Large intestine (tissue), 3 donors: Measurements from ENCODE around the gene RGS1. TPM values are rescaled to one million over a fixed set of nuclear protein-coding genes. Genes with fewer than 3 reads are reported as not detected.
A peak's percentile ranks its signal among the peaks of the same experiment; 100 is the strongest.

Source experiments
- DNase-seq, 2 donors: peaks; one replicate each; pipeline versions ENCODE4 v3.0.0 to v3.0.0-alpha.2; 2013
- H3K27ac ChIP-seq: one replicate; pipeline ENCODE4 v1.5.1; 2013; ENCODE audit warnings: low read length
- H3K27me3 ChIP-seq: 2 replicates; pipeline ENCODE4 v1.6.1; 2013; ENCODE audit warnings: low read length; ENCODE audit not compliant: control insufficient read depth, insufficient read depth
- H3K36me3 ChIP-seq: 2 replicates; pipeline ENCODE4 v1.6.1; 2013; ENCODE audit warnings: low read length; ENCODE audit not compliant: control insufficient read depth, insufficient read depth
- H3K4me1 ChIP-seq: one replicate; pipeline ENCODE4 v1.6.1; 2013; ENCODE audit warnings: low read length; ENCODE audit not compliant: control insufficient read depth, insufficient read depth
- H3K4me3 ChIP-seq: one replicate; pipeline ENCODE4 v1.5.1; 2013; ENCODE audit warnings: low read length
- H3K9me3 ChIP-seq: one replicate; pipeline ENCODE4 v1.6.1; 2013; ENCODE audit warnings: mild to moderate bottlenecking, low read depth, low read length, moderate library complexity; ENCODE audit not compliant: control insufficient read depth
- WGBS: methylation state at CpG from one replicate; pipeline ENCODE4 v1.1.5; 2013; ENCODE audit warnings: low lambda C conversion rate; ENCODE audit not compliant: insufficient coverage; 5-methylcytosine and 5-hydroxymethylcytosine counted together
- polyA plus RNA-seq: library from polyadenylated mRNA; unstranded; fragments of 120-200 nt; gene quantifications from one replicate; pipeline ENCODE4 v1.2.1, GENCODE V29; 2013

RGS1 gene
- polyA plus RNA-seq, 1 donor: 75.0 TPM

DNA sequence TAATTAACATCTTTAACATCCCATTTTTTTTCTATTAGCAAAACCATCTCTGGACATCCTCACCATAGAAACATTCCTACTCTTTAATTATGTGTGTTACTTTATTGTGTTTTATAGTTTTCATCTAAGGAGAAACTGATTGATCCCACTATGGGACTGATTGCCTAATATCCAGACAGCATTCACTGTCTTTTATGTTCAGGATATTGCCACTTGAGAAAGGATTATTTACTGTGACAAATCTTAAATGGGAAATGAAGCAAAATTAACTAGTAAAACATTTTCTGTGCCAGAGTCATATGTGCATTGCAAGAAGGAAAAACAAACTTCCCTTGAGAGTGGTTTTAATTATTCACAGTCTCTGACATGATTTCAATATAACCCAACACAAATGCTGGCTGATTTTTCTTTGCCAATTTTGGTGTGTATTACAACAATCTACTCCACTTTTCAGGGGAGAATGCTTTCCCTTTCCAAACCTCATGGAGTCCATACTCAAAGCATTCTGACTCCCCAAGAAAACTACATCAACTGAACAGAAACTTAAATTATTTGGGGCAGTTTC lies 44.6 kb downstream of the RGS1 start:
- Histone ChIP-seq H3K36me3 (no peaks in the 10 kb centered on the region), H3K9me3 (no peaks in the 10 kb centered on the region), H3K4me1 (no peaks in the 10 kb centered on the region), H3K27ac (no peak overlapping the region), H3K4me3 (no peak overlapping the region), H3K27me3 (no peaks in the 10 kb centered on the region)
- no peak for DNase-seq

DNA sequence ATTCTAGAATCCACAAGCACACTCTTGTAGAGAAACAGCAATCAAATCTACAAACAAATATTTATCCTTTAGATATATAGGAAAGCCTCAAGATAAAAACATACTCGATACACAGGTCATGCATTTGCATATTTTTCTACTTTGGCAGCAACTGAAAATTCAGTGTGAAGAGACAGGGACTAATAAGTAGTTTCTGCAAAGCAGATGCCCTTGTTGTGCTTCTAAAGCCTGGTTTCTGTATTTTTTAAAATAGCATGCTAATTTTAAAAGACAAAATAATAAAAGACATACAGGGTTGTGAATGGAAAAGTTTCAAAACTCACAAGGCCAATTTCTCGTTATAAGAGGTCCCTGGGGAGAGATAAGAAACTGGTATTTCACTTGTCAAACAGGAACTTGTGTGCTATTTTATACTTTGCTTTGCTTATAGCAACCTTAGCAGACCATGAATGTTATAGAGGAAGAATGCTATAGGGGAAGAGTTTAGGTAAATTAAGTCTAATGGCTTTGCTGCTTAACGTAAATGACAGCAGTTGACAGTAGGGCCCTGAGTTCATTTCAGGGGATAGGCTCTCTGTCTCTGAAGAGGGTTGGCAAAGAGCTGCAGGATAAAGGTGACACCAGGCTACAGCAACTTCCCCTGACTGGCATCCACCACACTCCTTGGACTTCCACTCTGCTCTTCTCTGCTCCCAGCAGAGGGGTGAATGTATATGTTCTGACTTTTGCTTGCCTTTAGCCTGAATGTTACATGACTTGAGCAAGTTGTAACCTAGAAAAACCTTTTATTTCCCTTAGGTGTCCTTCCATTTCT lies 51.0 kb downstream of the RGS1 start:
- no peaks in the 10 kb centered on the region for H3K9me3 ChIP-seq
- H3K4me3 ChIP-seq: no peak overlapping the region
- H3K27me3 ChIP-seq: no peaks in the 10 kb centered on the region
- H3K36me3 ChIP-seq: no peaks in the 10 kb centered on the region
- WGBS: 17% methylated on average over 2 of the region's 3 CpGs
- DNase-seq: peak in 1 of 2 donors; percentile 20
- H3K4me1 ChIP-seq: peaks cover 7% of the 10 kb centered on the region
- no peak overlapping the region for H3K27ac ChIP-seq

- WGBS: no CpG with 5 or more reads among the region's 5 CpGs
- H3K4me1 ChIP-seq: peaks cover 13% of the 10 kb centered on the region
- no peaks in the 10 kb centered on the region for H3K36me3 ChIP-seq
- no peak for DNase-seq
- H3K27me3 ChIP-seq: no peaks in the 10 kb centered on the region
- no peak overlapping the region for H3K27ac ChIP-seq
- no peaks in the 10 kb centered on the region for H3K9me3 ChIP-seq
- H3K4me3 ChIP-seq: no peak overlapping the region
These were observed 52.3 kb downstream of the RGS1 start for GRCh38 chr1:192627901-192628300.

- WGBS: 100% methylated on average over 1 of the region's 1 CpG
- no peak for DNase-seq
These were observed 53.0 kb downstream of the RGS1 start for GRCh38 chr1:192628396-192629057.

DNA sequence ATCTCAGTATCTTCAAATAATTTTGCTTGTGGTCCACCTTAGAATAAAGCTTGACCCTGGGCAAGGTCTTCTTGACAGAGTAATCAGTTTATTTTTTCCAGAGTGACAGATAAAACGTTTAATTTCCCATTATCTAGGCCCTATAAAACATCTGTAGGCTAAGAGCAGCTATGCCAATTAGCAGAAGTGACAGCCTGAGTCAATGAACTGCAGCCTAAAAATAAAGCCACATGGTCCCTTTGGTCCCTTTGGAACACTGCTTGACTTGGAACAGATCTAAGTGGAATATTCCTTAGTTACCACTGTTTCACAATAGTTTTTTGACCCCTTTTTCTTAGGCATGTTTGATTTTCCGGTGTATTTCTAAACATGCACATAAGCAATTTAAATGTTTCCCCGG lies 54.0 kb downstream of the RGS1 start:
- Histone ChIP-seq H3K4me3 (no peak overlapping the region), H3K36me3 (no peaks in the 10 kb centered on the region), H3K27me3 (no peaks in the 10 kb centered on the region), H3K4me1 (peaks cover 16% of the 10 kb centered on the region), H3K27ac (no peak overlapping the region), H3K9me3 (no peaks in the 10 kb centered on the region)
- WGBS: 100% methylated on average over 2 of the region's 3 CpGs
- no peak for DNase-seq

More at GRCh38 chr1:192628396-192629057, 53.0 kb downstream of the RGS1 start:
- Histone ChIP-seq H3K4me3 (no peak overlapping the region), H3K9me3 (no peaks in the 10 kb centered on the region), H3K27me3 (no peaks in the 10 kb centered on the region), H3K27ac (no peak overlapping the region), H3K4me1 (peaks cover 16% of the 10 kb centered on the region), H3K36me3 (no peaks in the 10 kb centered on the region)

Other genes starting within 250 kb of the RGS1 start
- 2.3 TPM for gene RGS13, start 60.4 kb downstream of the RGS1 start, polyA plus RNA-seq
- 116 TPM for gene RGS2, start 233.3 kb downstream of the RGS1 start, polyA plus RNA-seq